GM08714 (cell line): ENCODE measurements around the gene ARHGAP30.

Experiments
- H3K4me3 ChIP-seq: fragments of 200-500 bp; sonication (Bioruptor generic); 2 replicates; pipeline ENCODE4 v1.5.1; 2014; ENCODE audit warnings: mild to moderate bottlenecking, low read length, inconsistent platforms
- ZNF274 ChIP-seq: IDR thresholded peaks from 2 replicates; pipeline ENCODE4 v1.6.1; 2012; ENCODE audit warnings: mild to moderate bottlenecking, low read depth, low read length

Gene ARHGAP30

GRCh38 chr1:161098210-161099068, 28.7 kb upstream of the ARHGAP30 start, which contains the start of gene KLHDC9:
Gene KLHDC9 (plus strand): TSS chr1:161098361. CDS start chr1:161098536, 175 bp downstream.
- TF ChIP-seq ZNF274: no peak
- H3K4me3 ChIP-seq: peak within 1 kb of the TSS; percentile 71

DNA sequence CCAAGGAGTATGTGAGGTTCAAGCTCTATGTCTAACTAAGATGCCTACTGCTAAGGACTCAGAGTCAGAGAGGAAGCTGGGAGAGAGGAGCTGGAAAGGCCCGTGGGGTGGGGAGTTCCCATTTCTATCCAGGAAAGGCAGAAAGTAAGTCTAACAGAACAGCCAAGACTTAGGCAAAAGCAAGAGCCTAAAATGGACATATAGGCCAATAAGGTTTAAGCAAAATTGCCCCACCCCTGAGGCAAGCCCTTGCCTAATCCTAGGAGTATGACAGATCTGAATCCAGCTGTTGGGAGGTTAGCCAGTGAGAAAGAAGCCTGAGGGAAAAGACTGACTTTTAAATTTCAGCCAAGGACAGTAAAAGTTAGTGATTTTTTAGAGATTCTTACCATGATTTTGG, 26.8 kb upstream of the ARHGAP30 start:
- no peak overlapping the region; the same call in 1 of the 2 replicates for H3K4me3 ChIP-seq
- TF ChIP-seq ZNF274: no peak

DNA sequence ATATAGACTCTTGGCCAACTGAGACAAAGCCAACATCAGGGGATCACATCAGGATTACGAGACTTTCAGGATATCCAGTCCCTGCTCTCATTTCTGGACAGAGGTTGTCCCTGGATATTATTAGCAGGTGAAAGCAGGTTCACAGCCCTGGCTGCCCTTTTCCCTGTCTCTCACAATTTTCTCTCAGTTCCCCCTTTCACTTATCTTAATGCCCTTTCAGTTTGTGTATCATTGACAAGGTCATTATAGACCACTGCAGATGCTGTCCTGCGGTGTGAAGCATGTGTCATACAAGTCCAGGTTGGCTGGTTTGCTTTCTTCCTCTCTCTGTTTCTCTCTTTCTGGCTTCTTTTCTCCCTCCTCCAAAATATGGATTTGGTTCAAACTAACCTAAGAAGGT, 26.3 kb upstream of the ARHGAP30 start:
- TF ChIP-seq ZNF274: no peak
- H3K4me3 ChIP-seq: no peak overlapping the region; the same call in 1 of the 2 replicates

- H3K4me3 ChIP-seq: no peak overlapping the region
- TF ChIP-seq ZNF274: no peak
Observed at GRCh38 chr1:161095230-161095629, 25.5 kb upstream of the ARHGAP30 start.

DNA sequence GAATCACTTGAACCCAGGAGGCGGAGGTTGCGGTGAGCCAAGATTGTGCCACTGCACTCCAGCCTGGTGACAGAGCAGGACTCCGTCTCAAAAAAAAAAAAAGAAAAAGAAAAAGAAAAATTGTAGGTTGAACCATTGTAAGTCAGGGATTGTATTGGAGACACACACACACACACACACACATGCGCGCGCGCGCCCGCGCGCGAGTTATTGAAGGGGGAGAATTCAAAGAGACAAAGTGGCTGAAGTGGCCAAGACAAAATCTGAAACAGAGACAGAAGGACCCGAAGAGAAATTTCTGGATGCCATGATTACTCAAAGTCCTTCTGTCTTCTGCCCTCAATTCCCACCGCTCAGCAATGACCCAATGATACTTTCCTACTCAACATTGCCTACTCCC, 24.8 kb upstream of the ARHGAP30 start:
- no peak for TF ChIP-seq ZNF274
- no peak overlapping the region for H3K4me3 ChIP-seq

- TF ChIP-seq ZNF274: no peak
- H3K4me3 ChIP-seq: no peak overlapping the region
Observed at GRCh38 chr1:161092621-161093028, 22.9 kb upstream of the ARHGAP30 start.

DNA sequence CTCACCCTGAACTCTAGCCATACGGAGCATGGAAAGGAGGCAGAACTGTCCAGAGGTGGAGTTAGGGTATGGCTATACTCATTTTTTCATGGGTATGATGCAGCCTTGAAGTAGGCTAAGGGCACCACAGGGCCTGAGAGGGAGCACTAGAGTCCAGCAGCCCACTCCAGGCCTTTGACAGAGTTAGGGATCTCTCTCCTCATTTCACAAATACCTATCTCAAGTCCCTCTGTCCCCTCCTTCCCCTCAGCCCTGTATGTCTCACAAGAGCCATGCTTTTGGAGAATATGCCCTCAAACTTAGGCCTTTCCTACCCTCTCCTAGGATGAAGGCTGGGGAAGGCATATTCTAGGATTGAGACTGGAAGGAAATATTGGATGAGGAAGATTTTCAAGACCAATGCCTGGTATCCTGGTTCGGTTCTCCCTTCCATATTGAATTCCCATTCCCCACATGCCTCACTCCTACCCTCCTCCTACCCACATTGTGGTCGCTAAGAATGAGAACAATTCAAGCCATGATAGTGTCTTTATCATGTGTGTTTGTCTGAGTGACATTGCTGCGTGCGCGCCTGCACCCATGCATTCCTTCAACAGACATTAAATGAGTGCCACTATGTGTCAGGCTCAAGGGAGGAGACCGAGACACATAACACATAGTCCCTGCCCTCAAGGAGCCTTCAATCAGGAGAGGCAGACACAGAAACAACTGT, 22.3 kb upstream of the ARHGAP30 start:
- no peak overlapping the region for H3K4me3 ChIP-seq
- TF ChIP-seq ZNF274: no peak

DNA sequence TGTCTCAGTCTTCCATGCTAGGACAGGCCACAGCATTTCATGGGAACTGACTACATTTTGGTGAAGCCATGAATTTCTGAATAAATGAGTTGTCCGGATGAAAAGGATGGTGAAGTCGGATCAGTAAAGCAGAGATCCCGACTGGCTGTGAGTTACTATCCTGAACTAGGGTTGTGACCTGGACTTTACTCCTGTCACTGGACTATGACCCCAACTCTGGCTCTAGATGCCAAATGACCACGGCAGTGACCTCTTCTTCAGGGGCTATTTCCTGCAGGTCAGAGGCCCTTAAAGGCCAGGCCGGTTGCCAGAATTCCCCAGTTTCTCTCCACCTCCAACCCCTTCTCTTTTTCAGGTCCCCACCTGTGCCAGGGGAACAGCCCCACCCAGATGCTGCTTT, 21.4 kb upstream of the ARHGAP30 start:
- H3K4me3 ChIP-seq: no peak overlapping the region
- no peak for TF ChIP-seq ZNF274

DNA sequence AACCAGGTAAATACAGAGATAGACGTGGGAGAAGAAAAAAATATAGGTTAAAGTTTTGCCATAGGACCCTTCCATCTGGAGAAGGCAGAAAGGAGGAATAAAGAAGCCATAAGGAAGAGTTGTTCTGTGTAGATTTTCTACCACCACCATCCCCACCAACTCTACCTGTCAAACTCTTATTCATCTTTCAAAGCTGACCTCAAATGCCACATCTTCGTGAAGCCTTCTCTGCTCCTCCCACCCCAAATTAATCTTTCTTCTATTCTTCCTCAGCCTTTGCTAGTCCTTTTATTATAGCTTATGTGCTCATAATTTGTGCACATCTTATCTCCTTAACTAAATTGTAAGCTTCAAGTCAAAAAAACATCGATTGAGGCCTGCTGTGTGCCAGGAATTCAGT, 20.9 kb upstream of the ARHGAP30 start:
- H3K4me3 ChIP-seq: no peak overlapping the region
- TF ChIP-seq ZNF274: no peak

- TF ChIP-seq ZNF274: no peak
- no peak overlapping the region for H3K4me3 ChIP-seq
Observed at GRCh38 chr1:161089938-161090337, 20.2 kb upstream of the ARHGAP30 start.

DNA sequence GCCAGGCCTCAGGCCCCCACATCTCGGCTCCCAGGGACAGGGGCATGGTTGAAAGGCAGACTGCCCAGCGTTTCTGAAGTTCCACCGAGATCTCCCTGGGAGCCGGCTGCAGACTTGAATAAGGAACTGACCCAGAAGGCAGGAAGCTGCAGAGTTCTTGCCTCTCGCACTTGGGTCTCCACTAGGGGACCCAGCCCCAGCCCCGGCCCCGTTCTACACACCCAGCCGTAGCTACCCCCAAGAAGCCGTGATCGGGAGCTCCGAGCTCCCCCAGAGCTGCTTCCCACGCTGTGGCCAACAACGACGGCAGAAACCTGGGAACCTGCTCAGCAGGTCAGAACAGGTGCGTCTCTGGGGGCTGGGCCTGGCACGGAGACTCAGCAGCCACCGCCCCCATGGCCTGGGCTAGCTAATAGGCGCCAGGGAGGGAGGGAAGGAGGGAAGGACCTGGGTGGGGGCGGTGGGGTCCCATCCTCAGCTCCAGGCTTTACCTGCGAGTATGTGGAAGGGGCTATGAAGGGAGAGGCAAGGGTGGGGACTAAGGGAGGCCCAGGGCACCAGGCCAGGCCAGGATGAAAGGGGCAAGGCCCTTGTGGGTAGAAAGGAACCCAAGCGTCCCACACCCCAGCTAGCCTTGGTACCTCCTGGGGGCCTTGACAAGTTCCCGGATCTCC, 19.7 kb upstream of the ARHGAP30 start, which contains the start of gene NECTIN4:
TSS of gene NECTIN4 (minus strand) at position 308 of the 674 bp plus-strand sequence. CDS start at position 46, 262 bp downstream.
- no peak within 1 kb of the TSS for H3K4me3 ChIP-seq
- no peak for TF ChIP-seq ZNF274

GRCh38 chr1:161088587-161089110, 19.0 kb upstream of the ARHGAP30 start:
- TF ChIP-seq ZNF274: no peak
- H3K4me3 ChIP-seq: no peak overlapping the region

DNA sequence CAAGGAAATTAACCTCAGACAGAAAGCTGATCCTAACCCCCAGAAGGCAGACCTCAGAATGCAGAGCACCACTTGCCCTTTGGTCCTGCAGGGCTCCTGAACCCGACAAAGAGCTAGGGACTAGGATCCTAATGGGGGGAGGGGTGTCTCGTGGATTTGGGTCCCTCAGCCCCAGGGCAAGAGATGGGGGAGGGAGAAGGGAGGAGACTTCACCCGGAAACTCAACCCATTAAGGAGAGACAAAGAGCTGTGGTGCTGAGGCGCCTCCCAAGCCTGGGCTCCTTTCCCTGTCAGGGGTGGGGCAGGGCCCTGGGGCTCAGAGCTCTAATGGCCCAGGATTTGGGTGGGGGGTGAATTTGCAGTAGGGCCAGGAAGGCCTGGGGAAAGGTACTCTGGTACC, 16.8 kb upstream of the ARHGAP30 start:
- H3K4me3 ChIP-seq: no peak overlapping the region
- no peak for TF ChIP-seq ZNF274

- TF ChIP-seq ZNF274: no peak
- H3K4me3 ChIP-seq: no peak overlapping the region
Observed at GRCh38 chr1:161085165-161085564, 15.5 kb upstream of the ARHGAP30 start.
